ENCODE data around the gene KIAA1217.
"Not testable (repeated sequence)": the region's sequence is repeated elsewhere in the genome, so short reads cannot be mapped to it uniquely, and the experiment has no call there.

The KIAA1217 gene

DNA sequence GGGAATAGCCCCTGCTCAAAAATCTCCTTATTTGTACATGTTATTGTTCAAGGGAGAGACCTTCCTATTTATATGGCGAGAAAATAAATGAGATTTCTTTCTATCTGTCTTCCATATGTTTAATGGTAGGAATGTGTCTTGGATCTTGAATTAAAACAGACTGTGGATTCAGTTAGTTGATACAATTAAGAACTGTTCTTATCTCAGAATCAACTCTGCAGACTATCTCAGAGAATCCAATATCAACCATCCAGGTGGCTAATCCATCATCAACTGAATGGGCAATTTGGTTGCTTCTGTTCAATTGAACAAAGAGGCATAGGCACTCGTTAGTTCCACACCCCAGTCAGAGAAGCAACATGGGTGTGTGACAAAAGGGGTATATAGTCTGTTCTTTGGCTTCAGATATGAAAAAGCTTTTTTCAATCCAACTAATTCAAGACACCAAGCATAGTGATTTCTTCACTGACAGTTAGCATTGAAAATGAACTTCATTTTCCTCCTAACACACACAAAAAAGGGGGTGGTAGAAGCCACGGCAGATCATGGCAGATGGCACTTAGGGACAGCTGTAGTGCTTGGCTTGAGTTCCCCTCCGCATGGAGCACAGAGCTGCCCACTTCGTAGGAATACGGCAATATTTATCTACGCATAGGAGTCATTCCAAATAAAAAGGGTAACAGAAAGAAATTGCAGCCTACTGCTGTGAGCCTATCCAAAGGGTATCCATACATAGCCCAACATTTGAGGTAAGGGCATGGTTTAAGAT is 135.9 kb downstream of the KIAA1217 start:
- no peaks in the 10 kb centered on the region for H3K4me1 ChIP-seq (ENCODE audit: control insufficient read depth in 1 of 2, insufficient read depth in 1 of 2, low read depth in 1 of 2, low read length in 1 of 2)
- H3K36me3 ChIP-seq, result no peaks in the 10 kb centered on the region
- no peak overlapping the region for H3K4me3 ChIP-seq (ENCODE audit: low read depth in 1 of 2, low read length in 1 of 2)
- no peak overlapping the region for H3K27ac ChIP-seq
- H3K27me3 ChIP-seq, result no peaks in the 10 kb centered on the region
- H3K9me3 ChIP-seq, result no peaks in the 10 kb centered on the region
- TF ChIP-seq, protein P1, sequence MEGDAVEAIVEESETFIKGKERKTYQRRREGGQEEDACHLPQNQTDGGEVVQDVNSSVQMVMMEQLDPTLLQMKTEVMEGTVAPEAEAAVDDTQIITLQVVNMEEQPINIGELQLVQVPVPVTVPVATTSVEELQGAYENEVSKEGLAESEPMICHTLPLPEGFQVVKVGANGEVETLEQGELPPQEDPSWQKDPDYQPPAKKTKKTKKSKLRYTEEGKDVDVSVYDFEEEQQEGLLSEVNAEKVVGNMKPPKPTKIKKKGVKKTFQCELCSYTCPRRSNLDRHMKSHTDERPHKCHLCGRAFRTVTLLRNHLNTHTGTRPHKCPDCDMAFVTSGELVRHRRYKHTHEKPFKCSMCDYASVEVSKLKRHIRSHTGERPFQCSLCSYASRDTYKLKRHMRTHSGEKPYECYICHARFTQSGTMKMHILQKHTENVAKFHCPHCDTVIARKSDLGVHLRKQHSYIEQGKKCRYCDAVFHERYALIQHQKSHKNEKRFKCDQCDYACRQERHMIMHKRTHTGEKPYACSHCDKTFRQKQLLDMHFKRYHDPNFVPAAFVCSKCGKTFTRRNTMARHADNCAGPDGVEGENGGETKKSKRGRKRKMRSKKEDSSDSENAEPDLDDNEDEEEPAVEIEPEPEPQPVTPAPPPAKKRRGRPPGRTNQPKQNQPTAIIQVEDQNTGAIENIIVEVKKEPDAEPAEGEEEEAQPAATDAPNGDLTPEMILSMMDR (IDR thresholded peaks at IDR 0.05), result no peak

DNA sequence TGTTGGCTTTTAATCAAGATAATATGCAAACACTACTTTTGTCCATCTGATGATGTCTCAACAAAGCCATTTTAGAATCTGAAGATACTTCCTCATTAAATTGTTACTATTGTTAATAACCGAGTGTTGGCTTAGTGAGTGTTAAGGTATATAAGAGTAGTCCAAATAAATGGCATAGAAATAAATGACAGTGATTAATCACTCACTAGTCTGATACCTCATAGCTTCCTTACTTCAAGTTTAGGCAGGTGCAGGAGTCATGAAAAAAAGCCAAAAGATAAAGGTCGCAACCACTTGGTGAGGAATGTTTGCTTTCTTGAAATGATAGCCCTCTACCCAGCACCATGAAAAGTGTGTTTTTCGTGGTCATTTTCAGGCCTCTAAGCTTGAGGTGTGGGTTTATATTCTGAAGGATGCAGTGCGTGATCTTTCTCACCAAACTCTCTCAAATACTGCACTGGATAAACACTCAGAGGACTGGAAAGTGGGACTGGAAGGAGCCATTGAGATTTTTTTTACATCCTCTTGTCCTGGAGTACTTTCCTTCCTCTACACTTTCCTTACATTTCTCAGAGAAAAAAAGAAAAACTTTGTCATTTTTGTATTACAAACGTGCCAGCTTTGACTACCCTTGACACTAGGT is 138.1 kb downstream of the KIAA1217 start:
- H3K27me3 ChIP-seq, result no peaks in the 10 kb centered on the region
- no peak overlapping the region for H3K4me3 ChIP-seq (ENCODE audit: low read depth in 1 of 2, low read length in 1 of 2)
- TF ChIP-seq, protein P1 (IDR thresholded peaks at IDR 0.05), result no peak
- no peak overlapping the region for H3K27ac ChIP-seq
- no peaks in the 10 kb centered on the region for H3K9me3 ChIP-seq
- H3K36me3 ChIP-seq, result no peaks in the 10 kb centered on the region
- H3K4me1 ChIP-seq (ENCODE audit: control insufficient read depth in 1 of 2, insufficient read depth in 1 of 2, low read depth in 1 of 2, low read length in 1 of 2), result no peaks in the 10 kb centered on the region

DNA sequence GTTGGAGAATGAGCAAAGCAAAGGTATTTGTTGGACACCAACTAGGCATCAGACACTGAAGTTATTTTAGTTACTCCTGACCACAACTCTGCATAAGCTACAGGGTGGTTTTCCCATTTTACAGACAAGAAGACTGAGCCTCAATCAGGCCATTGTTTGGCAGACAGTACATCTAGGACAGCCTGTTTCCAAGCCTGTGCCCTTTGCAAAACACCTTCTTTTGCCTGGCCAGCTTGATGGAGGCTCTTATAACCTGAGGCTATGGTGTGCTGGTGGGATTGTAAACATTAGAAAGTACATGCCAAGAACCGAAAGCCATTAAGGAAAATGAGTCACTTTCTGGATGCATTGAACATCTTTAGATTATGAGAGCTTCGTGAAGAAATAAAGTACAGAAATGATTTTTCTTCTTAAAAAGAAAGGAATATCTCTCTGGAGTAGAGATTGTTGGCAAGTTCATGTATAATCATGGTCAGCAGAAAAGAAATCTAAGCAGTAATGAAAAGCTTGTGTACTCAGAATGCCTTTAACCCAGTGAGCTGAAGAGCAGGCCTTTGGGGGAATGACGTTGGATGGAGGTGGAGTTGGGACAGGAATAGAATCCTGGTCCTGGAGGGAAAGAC is 140.6 kb downstream of the KIAA1217 start:
- H3K27me3 ChIP-seq, result no peaks in the 10 kb centered on the region
- H3K27ac ChIP-seq, result no peak overlapping the region
- H3K4me1 ChIP-seq (ENCODE audit: control insufficient read depth in 1 of 2, insufficient read depth in 1 of 2, low read depth in 1 of 2, low read length in 1 of 2), result no peaks in the 10 kb centered on the region
- no peaks in the 10 kb centered on the region for H3K9me3 ChIP-seq
- H3K36me3 ChIP-seq, result no peaks in the 10 kb centered on the region
- TF ChIP-seq, protein P1 (IDR thresholded peaks at IDR 0.05), result no peak
- H3K4me3 ChIP-seq (ENCODE audit: low read depth in 1 of 2, low read length in 1 of 2), result no peak overlapping the region

DNA sequence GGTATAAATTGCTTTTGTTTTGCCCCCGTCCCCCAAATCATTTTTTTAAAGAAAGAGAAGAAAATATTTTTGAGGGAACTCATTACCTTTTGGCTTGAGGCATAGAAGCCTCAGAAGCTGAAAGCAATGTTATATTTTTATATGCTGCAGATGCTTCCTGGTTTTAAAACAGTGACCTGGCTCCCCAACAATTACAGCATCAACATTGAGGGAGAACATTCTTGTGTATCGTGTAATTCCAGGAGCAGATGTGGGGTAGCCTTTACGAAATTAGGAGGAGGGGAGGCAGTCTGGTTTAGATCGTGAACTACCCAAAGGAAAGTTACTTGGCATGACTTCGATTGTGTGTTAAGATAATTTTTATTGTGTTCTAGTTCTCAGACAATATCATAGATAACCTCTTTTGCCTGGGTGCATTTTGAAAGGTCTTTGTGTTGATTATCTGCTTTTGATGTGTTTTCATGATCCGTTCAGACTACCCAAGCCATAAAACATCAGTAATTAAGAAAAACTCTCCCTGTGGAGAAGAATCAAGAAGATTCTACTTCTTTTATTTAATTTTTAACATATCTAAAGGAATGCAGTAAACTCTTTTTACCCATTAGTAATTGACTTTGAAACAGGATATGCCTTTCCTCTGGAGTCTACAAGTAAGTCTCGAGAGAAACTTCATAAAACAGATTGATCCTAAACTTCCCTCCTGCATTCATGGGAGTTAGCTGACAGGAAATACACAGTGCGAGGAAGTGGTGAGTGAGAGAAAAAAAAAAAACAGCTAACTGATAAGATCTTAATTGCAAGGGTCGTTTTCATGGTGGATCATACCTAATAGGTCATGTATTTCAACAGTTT is 141.4 kb downstream of the KIAA1217 start:
- H3K4me3 ChIP-seq (ENCODE audit: low read depth in 1 of 2, low read length in 1 of 2), result no peak overlapping the region
- H3K9me3 ChIP-seq, result no peaks in the 10 kb centered on the region
- no peak overlapping the region for H3K27ac ChIP-seq
- H3K27me3 ChIP-seq, result no peaks in the 10 kb centered on the region
- H3K4me1 ChIP-seq (ENCODE audit: control insufficient read depth in 1 of 2, insufficient read depth in 1 of 2, low read depth in 1 of 2, low read length in 1 of 2), result no peaks in the 10 kb centered on the region
- TF ChIP-seq, protein P1 (IDR thresholded peaks at IDR 0.05), result no peak
- H3K36me3 ChIP-seq, result no peaks in the 10 kb centered on the region

DNA sequence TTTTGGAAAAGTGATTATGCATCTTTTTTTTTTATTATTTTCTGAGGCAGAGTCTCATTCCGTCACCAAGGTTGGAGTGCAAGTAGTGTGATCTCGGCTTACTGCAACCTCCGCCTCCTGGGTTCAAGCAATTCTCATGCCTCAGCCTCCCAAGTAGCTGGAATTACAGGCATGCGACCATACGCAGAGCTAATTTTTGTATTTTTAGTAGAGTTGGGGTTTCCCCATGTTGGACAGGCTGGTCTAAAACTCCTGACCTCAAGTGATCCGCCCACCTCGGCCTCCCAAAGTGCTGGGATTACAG is 141.9 kb downstream of the KIAA1217 start:
- H3K9me3 ChIP-seq; H3K4me3 ChIP-seq (ENCODE audit: low read depth in 1 of 2, low read length in 1 of 2); H3K36me3 ChIP-seq; H3K4me1 ChIP-seq (ENCODE audit: control insufficient read depth in 1 of 2, insufficient read depth in 1 of 2, low read depth in 1 of 2, low read length in 1 of 2); H3K27ac ChIP-seq; H3K27me3 ChIP-seq: not testable (repeated sequence)
